Bronchial epithelial cell (primary cell): ENCODE measurements around the gene LYST. TPM values are rescaled to one million over a fixed set of nuclear protein-coding genes. Genes with fewer than 3 reads are reported as not detected.

Experiments
- DNase-seq: peaks from one replicate; pipeline ENCODE4 v3.0.0-alpha.2; 2010; ENCODE audit warnings: low read depth
- FAIRE-seq: peaks from 2 replicates; lab custom pipeline; 2011; peaks lifted over from hg19 to GRCh38; lab: Jason Lieb, UNC
- H3K27me3 ChIP-seq: 2 replicates; pipeline ENCODE4 v1.5.1; 2011; ENCODE audit warnings: low read length; ENCODE audit not compliant: control insufficient read depth, insufficient read depth
- H3K36me3 ChIP-seq: 2 replicates; pipeline ENCODE4 v1.5.1; 2011; ENCODE audit warnings: low read length; ENCODE audit not compliant: control insufficient read depth, insufficient read depth
- H3K4me3 ChIP-seq: 2 replicates; pipeline ENCODE4 v1.5.1; 2011; ENCODE audit warnings: mild to moderate bottlenecking, low read depth, low read length, control low read depth
- total RNA-seq: library from RNA; depleted of rRNA; stranded (reverse); fragments of >200 nt; gene quantifications from 2 replicates; pipeline ENCODE4 v1.2.1, GENCODE V29; 2014
- TF ChIP-seq, protein P1 (sequence below): IDR thresholded peaks from 2 replicates; pipeline ENCODE4 v1.5.1; 2011; ENCODE audit warnings: mild to moderate bottlenecking, moderate library complexity, low read length, control low read depth, inconsistent platforms; ENCODE audit not compliant: insufficient read depth, severe bottlenecking

The LYST gene
- total RNA-seq, 1 donor from 2014 or later = 14.0 TPM

DNA sequence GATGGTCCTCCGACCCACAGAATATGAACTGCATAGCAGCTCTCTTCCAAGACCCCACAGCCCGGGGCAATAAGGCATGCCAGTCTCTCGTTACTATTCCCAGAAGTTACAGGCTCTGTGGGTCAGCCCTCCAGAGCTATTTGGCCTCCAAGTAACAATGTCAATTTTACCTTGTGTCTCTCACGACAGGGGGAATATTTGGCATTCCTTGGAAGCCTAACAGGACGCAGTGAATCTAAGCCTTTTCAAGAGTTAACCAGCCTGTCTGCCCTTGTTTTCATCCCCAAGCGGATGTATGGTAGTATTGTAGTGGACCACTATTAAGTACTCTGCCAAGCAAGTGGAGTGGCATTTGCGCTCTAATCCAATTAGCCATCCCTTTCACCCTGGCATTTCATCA lies 192.7 kb downstream of the LYST start:
- TF ChIP-seq, protein P1, sequence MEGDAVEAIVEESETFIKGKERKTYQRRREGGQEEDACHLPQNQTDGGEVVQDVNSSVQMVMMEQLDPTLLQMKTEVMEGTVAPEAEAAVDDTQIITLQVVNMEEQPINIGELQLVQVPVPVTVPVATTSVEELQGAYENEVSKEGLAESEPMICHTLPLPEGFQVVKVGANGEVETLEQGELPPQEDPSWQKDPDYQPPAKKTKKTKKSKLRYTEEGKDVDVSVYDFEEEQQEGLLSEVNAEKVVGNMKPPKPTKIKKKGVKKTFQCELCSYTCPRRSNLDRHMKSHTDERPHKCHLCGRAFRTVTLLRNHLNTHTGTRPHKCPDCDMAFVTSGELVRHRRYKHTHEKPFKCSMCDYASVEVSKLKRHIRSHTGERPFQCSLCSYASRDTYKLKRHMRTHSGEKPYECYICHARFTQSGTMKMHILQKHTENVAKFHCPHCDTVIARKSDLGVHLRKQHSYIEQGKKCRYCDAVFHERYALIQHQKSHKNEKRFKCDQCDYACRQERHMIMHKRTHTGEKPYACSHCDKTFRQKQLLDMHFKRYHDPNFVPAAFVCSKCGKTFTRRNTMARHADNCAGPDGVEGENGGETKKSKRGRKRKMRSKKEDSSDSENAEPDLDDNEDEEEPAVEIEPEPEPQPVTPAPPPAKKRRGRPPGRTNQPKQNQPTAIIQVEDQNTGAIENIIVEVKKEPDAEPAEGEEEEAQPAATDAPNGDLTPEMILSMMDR = no peak
- peaks cover 3% of the 10 kb centered on the region for H3K36me3 ChIP-seq
- no peak for FAIRE-seq
- no peak overlapping the region for H3K4me3 ChIP-seq
- no peak for DNase-seq
- H3K27me3 ChIP-seq = no peaks in the 10 kb centered on the region

DNA sequence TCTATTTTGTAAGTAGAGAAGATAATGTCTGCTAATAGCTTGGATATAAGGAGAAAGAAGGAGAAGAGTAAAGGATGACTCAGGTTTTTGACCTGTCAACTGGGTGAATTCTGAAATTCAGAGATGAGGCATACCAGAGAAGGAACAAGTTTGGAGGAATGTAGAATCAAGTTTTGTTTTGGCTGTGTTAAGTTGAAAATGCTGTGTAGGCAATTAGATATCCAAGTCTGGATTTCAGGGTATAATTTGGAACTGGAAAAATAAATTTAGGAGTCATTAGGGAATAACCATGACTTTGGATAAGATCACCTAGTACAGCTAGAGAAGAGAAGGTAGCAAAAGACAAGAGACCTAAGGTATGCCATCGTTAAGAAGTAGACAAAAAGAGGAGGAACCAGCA lies 194.7 kb downstream of the LYST start:
- no peak for FAIRE-seq
- Histone ChIP-seq H3K36me3 (peaks cover 3% of the 10 kb centered on the region), H3K27me3 (no peaks in the 10 kb centered on the region), H3K4me3 (no peak overlapping the region)
- TF ChIP-seq, protein P1 = no peak
- no peak for DNase-seq

DNA sequence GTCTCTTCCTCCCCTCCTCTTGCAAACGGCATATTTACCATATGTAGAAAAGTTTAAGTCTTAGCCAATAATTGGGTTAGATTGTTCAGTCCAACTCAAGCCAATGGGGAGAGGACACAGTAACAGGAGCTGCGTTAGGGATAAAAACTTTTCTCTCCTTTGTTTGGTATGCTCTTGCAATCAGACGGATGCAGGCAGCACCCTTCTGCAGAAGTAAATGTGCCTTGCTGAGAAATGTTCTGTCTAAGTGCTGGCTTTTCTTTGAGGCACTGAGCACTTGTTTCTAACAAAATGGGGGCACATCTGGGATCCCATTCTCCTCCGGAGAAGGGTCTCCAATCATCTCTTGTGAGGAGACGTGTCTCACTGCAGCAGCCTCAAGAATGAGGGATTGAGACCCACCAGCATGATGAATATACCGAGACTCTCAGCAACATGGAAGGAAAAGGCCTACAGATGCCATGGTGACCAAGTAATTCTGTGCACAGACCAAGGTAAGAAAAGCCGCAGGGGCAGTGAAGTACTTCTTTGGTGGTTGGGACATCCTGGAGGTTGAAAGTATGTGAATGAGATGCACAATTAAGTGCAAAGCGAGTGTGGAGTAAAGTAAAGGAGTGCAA lies 196.4 kb downstream of the LYST start:
- Histone ChIP-seq H3K36me3 (peaks cover 2% of the 10 kb centered on the region), H3K4me3 (no peak overlapping the region), H3K27me3 (no peaks in the 10 kb centered on the region)
- DNase-seq (peak; percentile 17), FAIRE-seq (peak; percentile 7)
- TF ChIP-seq, protein P1 = no peak

DNA sequence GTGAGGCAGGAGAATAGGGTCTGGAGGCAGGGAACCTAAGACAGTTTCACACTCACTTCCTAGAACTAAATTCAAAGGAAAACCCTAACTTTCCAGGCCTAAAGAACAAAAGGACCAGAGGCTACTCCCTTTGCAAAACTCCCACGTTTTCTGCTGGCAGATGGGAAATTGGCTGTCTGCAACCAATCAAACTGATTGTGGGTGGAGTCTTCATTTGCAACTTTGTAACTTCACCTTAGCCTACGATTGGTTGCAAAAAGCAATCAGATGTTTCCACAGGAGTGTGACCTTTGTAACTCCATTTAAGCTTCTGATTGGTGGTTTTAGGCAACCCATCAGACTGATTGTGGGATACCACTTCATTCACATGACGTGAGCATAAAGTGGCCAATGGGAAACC lies 197.4 kb downstream of the LYST start:
- DNase-seq (no peak), FAIRE-seq (peak; percentile 23)
- Histone ChIP-seq H3K4me3 (no peak overlapping the region), H3K27me3 (no peaks in the 10 kb centered on the region), H3K36me3 (peaks cover 2% of the 10 kb centered on the region)
- TF ChIP-seq, protein P1 = no peak

DNA sequence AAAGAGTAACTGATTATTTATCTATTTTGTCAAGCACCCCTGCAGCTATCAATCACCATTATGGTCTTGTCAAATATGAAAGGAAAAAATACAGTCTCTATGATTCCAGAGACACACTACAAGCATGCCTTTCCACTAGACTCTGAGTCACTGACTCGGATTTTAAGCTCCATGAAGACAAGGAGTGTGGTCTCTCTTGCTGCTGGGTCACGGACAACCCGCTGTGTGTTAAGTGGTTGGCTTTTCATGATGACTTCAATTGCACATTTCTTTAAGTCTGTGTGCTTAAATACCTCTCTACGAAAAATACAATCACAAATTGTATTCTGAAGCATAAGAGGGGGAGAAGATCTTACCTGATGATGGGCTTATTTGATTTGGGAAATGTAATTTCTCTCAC lies 203.1 kb downstream of the LYST start:
- FAIRE-seq (no peak), DNase-seq (no peak)
- Histone ChIP-seq H3K27me3 (no peaks in the 10 kb centered on the region), H3K36me3 (no peaks in the 10 kb centered on the region), H3K4me3 (no peak overlapping the region)
- TF ChIP-seq, protein P1 = no peak

DNA sequence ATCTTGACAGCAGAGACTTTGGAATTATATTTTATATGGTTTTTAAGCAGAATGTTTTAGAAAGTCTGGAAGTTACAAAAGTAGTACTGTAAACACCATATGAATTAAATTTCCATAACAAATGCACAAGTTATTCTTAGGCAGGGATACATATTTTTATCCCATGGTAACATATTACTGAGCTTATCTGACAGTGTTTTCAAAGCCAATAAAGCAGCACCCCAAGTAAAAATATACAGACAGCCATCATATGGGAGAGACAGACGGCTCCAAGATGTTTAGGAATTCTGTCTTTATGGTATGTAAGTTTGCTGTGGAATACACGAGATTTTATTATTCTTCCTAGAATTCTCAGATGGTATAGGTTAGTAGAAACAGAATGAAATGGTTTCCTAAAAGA lies 205.1 kb downstream of the LYST start:
- TF ChIP-seq, protein P1 = no peak
- FAIRE-seq (no peak), DNase-seq (no peak)
- Histone ChIP-seq H3K27me3 (no peaks in the 10 kb centered on the region), H3K4me3 (no peak overlapping the region), H3K36me3 (no peaks in the 10 kb centered on the region)
